ENCODE data around the gene RASA1.

RASA1 gene

GRCh38 chr5:87388129-87388528 lies 120.4 kb downstream of the RASA1 start:
- Histone ChIP-seq H2AFZ (ENCODE audit: low read depth, low read length) (no peak overlapping the region), H3K9me3 (ENCODE audit: low read length) (no peaks in the 10 kb centered on the region), H3K36me3 (ENCODE audit: insufficient read depth, low read length) (peaks cover 85% of the 10 kb centered on the region), H3K27me3 (ENCODE audit: insufficient read depth, low read length) (no peaks in the 10 kb centered on the region), H3K4me3 (ENCODE audit: low read length) (no peak overlapping the region), H3K4me1 (ENCODE audit: insufficient read depth, low read length) (no peaks in the 10 kb centered on the region)

DNA sequence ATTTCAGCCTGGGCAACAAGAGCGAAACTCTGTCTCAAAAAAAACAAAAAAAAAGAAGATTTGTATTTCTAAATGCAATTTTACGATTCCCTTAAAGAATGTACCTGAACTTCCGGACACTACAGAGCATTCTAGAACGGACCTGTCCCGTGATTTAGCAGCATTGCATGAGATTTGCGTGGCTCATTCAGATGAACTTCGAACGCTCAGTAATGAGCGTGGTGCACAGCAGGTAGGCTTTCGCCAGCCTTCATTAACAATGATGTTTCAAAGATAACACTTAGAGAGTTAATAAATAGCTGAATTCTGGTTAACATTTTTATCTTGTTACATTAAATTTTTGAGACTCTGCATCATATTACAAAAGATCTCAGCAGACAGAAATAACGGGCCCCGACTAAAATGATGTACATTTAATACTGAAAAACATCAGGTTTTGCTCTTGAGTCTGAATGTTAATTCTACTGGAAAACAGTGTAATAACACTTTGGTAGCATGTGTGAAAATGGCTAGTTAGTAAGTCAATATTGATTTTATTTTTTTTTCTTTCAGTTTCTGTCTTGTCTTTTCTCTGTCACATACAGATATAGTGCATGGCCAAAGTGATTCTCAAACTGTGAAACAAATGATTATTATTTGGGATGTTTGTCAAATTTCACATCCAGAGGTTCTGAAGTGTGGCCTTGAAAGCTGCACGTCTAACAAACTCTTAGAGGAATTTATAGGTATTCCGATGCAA lies 121.8 kb downstream of the RASA1 start:
- Histone ChIP-seq H3K4me1 (ENCODE audit: insufficient read depth, low read length) (no peaks in the 10 kb centered on the region), H3K36me3 (ENCODE audit: insufficient read depth, low read length) (peaks cover 93% of the 10 kb centered on the region), H3K9me3 (ENCODE audit: low read length) (no peaks in the 10 kb centered on the region)

DNA sequence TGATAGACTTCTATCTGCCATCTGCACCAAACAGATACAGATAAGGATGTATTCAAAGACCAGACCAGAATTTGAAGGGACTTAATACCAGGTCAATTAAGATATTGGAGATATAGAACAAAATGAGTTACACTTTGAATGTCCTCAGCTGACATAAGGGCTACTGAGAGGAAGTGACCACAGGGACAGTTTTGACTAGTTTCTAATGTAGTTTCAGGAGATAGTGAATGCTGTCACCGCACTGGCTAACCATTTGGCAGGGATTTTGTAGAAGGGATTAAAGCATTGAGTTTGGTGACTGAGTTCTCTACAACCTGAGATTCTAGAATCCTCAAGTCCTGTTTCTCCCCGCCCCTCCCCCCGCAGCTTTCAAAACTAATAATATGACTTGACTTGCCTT lies 122.4 kb downstream of the RASA1 start:
- Histone ChIP-seq H3K9me3 (ENCODE audit: low read length) (no peaks in the 10 kb centered on the region), H3K27me3 (ENCODE audit: insufficient read depth, low read length) (no peaks in the 10 kb centered on the region), H3K4me3 (ENCODE audit: low read length) (no peak overlapping the region), H3K36me3 (ENCODE audit: insufficient read depth, low read length) (peaks cover 94% of the 10 kb centered on the region), H2AFZ (ENCODE audit: low read depth, low read length) (no peak overlapping the region), H3K4me1 (ENCODE audit: insufficient read depth, low read length) (no peaks in the 10 kb centered on the region)

More for the DNA sequence above, 121.8 kb downstream of the RASA1 start:
- H2AFZ ChIP-seq (ENCODE audit: low read depth, low read length): no peak overlapping the region
- H3K4me3 ChIP-seq (ENCODE audit: low read length): no peak overlapping the region
- no peaks in the 10 kb centered on the region for H3K27me3 ChIP-seq (ENCODE audit: insufficient read depth, low read length)

DNA sequence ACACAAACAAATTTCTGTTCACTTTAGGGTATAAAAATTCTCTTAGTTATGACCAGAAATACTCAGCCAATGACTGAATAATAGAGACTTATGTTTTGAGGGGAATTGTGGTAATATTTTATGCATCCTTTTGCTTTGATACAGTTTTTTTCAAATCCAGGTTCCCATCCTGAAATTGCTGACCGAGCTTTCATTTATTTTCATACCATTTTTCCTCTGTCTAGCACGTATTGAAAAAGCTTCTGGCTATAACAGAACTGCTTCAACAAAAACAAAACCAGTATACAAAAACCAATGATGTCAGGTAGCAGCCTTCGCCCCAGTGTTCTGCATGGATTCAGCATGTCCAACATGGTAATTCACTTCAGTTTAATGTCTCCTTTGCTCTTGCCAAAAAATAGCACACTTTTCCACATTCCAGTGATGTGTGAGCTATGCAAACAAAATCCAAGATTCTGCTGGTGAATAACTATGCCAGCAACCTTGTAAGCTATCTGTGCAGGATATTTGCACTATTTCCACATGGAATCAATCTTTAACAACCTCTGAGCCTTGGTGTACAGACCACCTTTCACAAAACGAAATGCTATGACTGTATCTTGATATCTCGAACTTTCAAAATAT lies 123.0 kb downstream of the RASA1 start:
- H3K36me3 ChIP-seq (ENCODE audit: insufficient read depth, low read length): peaks cover 94% of the 10 kb centered on the region
- no peaks in the 10 kb centered on the region for H3K4me1 ChIP-seq (ENCODE audit: insufficient read depth, low read length)
- no peaks in the 10 kb centered on the region for H3K9me3 ChIP-seq (ENCODE audit: low read length)
- H2AFZ ChIP-seq (ENCODE audit: low read depth, low read length): no peak overlapping the region
- H3K4me3 ChIP-seq (ENCODE audit: low read length): no peak overlapping the region
- H3K27me3 ChIP-seq (ENCODE audit: insufficient read depth, low read length): no peaks in the 10 kb centered on the region

DNA sequence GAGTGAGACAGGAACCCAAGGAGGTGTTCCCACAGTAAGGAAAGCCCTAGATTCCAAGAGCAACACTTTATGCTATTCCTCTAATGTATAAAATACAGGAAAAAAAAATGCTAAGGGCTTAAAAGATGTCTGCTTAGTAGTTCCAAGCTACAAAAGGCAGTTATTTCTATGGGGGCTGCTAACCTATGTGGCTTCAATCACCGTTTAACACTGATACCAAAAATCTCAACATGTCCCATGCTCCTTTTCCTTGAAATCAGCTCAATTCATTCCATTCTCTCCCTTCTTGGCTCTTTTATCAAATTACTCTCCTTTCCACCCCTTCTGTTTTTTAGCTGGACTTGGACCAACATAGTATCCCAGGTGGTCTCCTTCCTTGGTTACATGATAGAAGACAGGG lies 124.5 kb downstream of the RASA1 start:
- H3K27me3 ChIP-seq (ENCODE audit: insufficient read depth, low read length): no peaks in the 10 kb centered on the region
- H3K36me3 ChIP-seq (ENCODE audit: insufficient read depth, low read length): peaks cover 87% of the 10 kb centered on the region
- no peak overlapping the region for H2AFZ ChIP-seq (ENCODE audit: low read depth, low read length)
- no peaks in the 10 kb centered on the region for H3K9me3 ChIP-seq (ENCODE audit: low read length)
- H3K4me1 ChIP-seq (ENCODE audit: insufficient read depth, low read length): no peaks in the 10 kb centered on the region
- no peak overlapping the region for H3K4me3 ChIP-seq (ENCODE audit: low read length)

GRCh38 chr5:87392801-87393200 lies 125.1 kb downstream of the RASA1 start:
- no peaks in the 10 kb centered on the region for H3K4me1 ChIP-seq (ENCODE audit: insufficient read depth, low read length)
- no peaks in the 10 kb centered on the region for H3K27me3 ChIP-seq (ENCODE audit: insufficient read depth, low read length)
- no peak overlapping the region for H2AFZ ChIP-seq (ENCODE audit: low read depth, low read length)
- H3K9me3 ChIP-seq (ENCODE audit: low read length): no peaks in the 10 kb centered on the region
- peaks cover 85% of the 10 kb centered on the region for H3K36me3 ChIP-seq (ENCODE audit: insufficient read depth, low read length)
- no peak overlapping the region for H3K4me3 ChIP-seq (ENCODE audit: low read length)

DNA sequence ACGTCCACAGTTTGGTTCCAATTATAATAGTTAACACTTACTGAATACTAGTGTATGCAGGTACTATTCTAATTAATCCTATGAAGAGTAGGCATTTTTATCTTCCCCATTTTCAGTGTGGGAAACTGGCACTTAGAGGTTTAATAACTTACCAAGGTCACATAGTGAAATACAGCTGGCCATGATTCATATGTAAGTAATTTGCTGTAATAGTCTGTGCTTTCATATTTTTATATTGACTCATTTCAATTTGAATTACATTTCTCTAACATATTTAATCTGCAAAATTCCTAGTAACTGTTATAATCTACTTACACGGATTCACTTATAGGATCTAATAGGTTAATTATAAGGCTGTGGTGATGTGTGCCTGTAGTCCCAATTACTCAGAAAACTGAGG lies 125.6 kb downstream of the RASA1 start:
- Histone ChIP-seq H3K36me3 (ENCODE audit: insufficient read depth, low read length) (peaks cover 85% of the 10 kb centered on the region), H3K4me1 (ENCODE audit: insufficient read depth, low read length) (no peaks in the 10 kb centered on the region), H3K27me3 (ENCODE audit: insufficient read depth, low read length) (no peaks in the 10 kb centered on the region)

GRCh38 chr5:87394411-87395165 lies 126.9 kb downstream of the RASA1 start:
- H3K9me3 ChIP-seq (ENCODE audit: low read length): no peaks in the 10 kb centered on the region
- H2AFZ ChIP-seq (ENCODE audit: low read depth, low read length): no peak overlapping the region
- H3K27me3 ChIP-seq (ENCODE audit: insufficient read depth, low read length): no peaks in the 10 kb centered on the region
- peaks cover 87% of the 10 kb centered on the region for H3K36me3 ChIP-seq (ENCODE audit: insufficient read depth, low read length)
- H3K4me3 ChIP-seq (ENCODE audit: low read length): no peak overlapping the region
- H3K4me1 ChIP-seq (ENCODE audit: insufficient read depth, low read length): no peaks in the 10 kb centered on the region

More for the DNA sequence above, 125.6 kb downstream of the RASA1 start:
- Histone ChIP-seq H2AFZ (ENCODE audit: low read depth, low read length) (no peak overlapping the region), H3K9me3 (ENCODE audit: low read length) (no peaks in the 10 kb centered on the region), H3K4me3 (ENCODE audit: low read length) (no peak overlapping the region)

DNA sequence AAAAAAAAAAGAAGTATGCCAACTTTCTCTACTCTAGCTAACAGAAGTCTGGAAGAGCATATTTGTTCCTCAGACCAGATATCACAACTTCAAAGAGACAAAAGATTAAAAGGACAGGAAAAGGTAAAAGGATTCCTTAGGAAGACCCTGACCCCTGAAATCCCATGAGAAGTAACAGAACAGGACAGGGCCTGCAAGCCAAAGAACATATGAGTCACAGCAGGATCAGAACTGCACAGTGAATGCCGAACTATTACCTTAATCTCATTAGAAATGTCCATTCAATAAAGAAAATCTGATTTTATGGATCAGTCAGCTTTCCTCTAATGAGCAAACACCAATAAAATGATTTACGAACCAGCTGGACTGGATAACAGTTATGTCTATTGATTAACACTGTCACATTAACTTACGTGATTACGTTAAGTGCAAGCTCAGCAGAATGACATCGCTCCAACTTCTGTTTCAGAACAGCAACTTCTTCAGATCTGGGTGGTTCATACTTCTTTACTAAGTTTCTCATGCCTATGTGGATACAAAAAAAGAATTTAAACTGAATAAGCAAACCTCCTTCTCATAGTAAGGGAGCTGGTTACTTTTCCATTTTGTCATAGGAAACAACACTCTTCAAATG lies 131.4 kb downstream of the RASA1 start:
- Histone ChIP-seq H3K4me3 (ENCODE audit: low read length) (no peak overlapping the region), H3K9me3 (ENCODE audit: low read length) (peaks cover 4% of the 10 kb centered on the region), H3K4me1 (ENCODE audit: insufficient read depth, low read length) (no peaks in the 10 kb centered on the region), H2AFZ (ENCODE audit: low read depth, low read length) (no peak overlapping the region), H3K27me3 (ENCODE audit: insufficient read depth, low read length) (no peaks in the 10 kb centered on the region), H3K36me3 (ENCODE audit: insufficient read depth, low read length) (peaks cover 72% of the 10 kb centered on the region)

DNA sequence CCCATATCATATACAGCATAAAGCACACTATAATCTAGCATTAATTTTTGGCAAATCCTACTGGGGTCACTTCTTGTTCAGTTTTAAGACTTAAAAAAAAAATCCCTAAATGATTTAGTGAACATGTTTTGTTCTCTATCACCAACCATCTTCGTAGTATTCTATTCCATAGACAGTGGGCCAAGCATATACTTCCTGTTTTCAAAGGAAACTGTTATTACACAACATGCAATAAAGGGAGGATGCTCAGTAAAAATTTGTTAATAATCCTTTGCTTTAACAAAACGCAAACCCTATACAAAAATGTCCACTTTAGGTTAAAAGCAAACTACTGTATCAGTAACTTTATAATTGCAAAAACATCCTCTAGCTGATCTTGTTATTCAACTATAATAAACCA lies 132.0 kb downstream of the RASA1 start:
- Histone ChIP-seq H2AFZ (ENCODE audit: low read depth, low read length) (no peak overlapping the region), H3K9me3 (ENCODE audit: low read length) (peaks cover 4% of the 10 kb centered on the region), H3K4me3 (ENCODE audit: low read length) (no peak overlapping the region), H3K27me3 (ENCODE audit: insufficient read depth, low read length) (no peaks in the 10 kb centered on the region), H3K4me1 (ENCODE audit: insufficient read depth, low read length) (no peaks in the 10 kb centered on the region), H3K36me3 (ENCODE audit: insufficient read depth, low read length) (peaks cover 70% of the 10 kb centered on the region)

DNA sequence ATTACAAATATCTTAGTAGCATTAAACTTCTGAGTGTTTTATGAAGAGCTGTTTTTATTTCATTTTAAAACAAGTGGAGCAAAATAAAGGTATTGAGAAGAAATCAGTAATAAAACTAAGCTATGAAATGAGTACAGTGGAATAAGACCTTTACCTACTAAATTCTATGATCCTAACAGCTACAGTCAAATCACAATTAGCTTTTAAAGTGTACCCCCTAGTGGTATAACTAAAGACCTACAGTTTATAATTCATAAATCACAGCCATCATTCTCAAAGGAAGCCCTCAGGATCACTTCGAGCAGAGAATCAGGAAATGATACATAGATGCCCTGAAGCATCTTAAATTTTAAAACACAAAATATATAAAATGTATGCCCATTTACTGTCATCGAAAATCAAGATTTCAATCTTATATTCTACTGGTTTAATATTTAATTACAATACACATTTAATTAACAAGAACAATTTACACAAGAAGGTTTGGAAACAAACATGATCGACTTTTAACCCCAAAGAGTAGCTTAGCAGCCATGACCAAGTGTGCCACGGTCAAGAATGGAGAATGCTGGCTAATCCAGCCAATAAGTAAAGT lies 132.7 kb downstream of the RASA1 start:
- H3K4me1 ChIP-seq (ENCODE audit: insufficient read depth, low read length): no peaks in the 10 kb centered on the region
- H3K27me3 ChIP-seq (ENCODE audit: insufficient read depth, low read length): no peaks in the 10 kb centered on the region
- no peak overlapping the region for H2AFZ ChIP-seq (ENCODE audit: low read depth, low read length)
- peaks cover 4% of the 10 kb centered on the region for H3K9me3 ChIP-seq (ENCODE audit: low read length)
- no peak overlapping the region for H3K4me3 ChIP-seq (ENCODE audit: low read length)
- peaks cover 71% of the 10 kb centered on the region for H3K36me3 ChIP-seq (ENCODE audit: insufficient read depth, low read length)

DNA sequence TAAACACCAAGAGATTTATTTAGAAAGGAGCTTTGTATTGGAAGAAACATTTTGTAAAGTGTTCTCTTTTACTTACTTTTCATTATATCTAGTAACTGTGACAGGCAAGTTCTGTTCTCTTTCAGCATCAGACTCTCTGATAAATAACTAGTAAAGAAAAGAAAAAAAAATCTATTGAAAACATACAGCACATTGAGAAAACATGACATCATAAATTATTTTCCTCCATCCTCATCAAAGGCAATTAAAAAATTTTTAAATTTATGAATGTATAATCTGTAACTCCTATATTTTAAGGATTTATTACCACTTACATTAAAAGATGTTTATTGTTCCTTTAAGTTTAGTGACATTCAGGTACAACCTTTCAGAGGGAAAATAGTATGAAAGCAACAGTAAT lies 133.9 kb downstream of the RASA1 start:
- Histone ChIP-seq H3K9me3 (ENCODE audit: low read length) (peaks cover 4% of the 10 kb centered on the region), H3K4me1 (ENCODE audit: insufficient read depth, low read length) (no peaks in the 10 kb centered on the region)

More for the DNA sequence above, 133.9 kb downstream of the RASA1 start:
- Histone ChIP-seq H2AFZ (ENCODE audit: low read depth, low read length) (no peak overlapping the region), H3K27me3 (ENCODE audit: insufficient read depth, low read length) (no peaks in the 10 kb centered on the region), H3K4me3 (ENCODE audit: low read length) (no peak overlapping the region), H3K36me3 (ENCODE audit: insufficient read depth, low read length) (peaks cover 76% of the 10 kb centered on the region)
